GM12801 (cell line): ENCODE results near the gene GCA.

Experiments
- CTCF ChIP-seq: IDR thresholded peaks from one replicate; pipeline ENCODE4 v1.5.1; 2011; ENCODE audit warnings: control low read depth; ENCODE audit not compliant: insufficient read length; ENCODE audit errors: extremely low read depth

The GCA gene

GRCh38 chr2:162333968-162334367 lies 10.0 kb upstream of the GCA start:
- TF ChIP-seq CTCF = no peak

GRCh38 chr2:162337868-162338267 lies 6.1 kb upstream of the GCA start:
- TF ChIP-seq CTCF = no peak

GRCh38 chr2:162340822-162341221 lies 3.1 kb upstream of the GCA start:
- TF ChIP-seq CTCF = no peak

- no peak for TF ChIP-seq CTCF
These were observed 1.6 kb upstream of the GCA start for GRCh38 chr2:162342321-162342720.

GRCh38 chr2:162342841-162343240 lies 1.1 kb upstream of the GCA start:
- TF ChIP-seq CTCF = no peak

GRCh38 chr2:162343492-162343823 lies 474 bp upstream of the GCA start:
- TF ChIP-seq CTCF = no peak

- TF ChIP-seq CTCF = no peak
These were observed 652 bp downstream of the GCA start for GRCh38 chr2:162344617-162344950.

GRCh38 chr2:162365392-162365791 lies 21.5 kb downstream of the GCA start:
- no peak for TF ChIP-seq CTCF
